Endothelial cell of umbilical vein (primary cell): ENCODE data around the gene ZFYVE9. TPM values are rescaled to one million over a fixed set of nuclear protein-coding genes. Genes with fewer than 3 reads are reported as not detected.

Experiments used
- BruUV-seq: library from RNA; stranded (reverse); fragments of 400-500 nt; replicated peaks from 2 replicates; lab custom pipeline; 2021; lab: Mats Ljungman, UMichigan
- CTCF ChIA-PET: fragments of 300-600, 350-600 bp; sonication (Branson Sonifier 250); formaldehyde crosslinking; loops from one replicate; lab custom pipeline; 2021; ENCODE audit warnings: antibody characterized with exemption, inconsistent platforms; lab: Charles Lee
- POLR2A ChIA-PET: fragments of 300-600, 350-600 bp; sonication (Branson Sonifier 250); formaldehyde crosslinking; loops from one replicate; lab custom pipeline; 2021; ENCODE audit warnings: antibody characterized with exemption, inconsistent platforms; lab: Charles Lee
- DNase-seq: peaks from one replicate; pipeline ENCODE4 v3.0.0-alpha.2; 2011; ENCODE audit warnings: low read depth, low spot score
- FAIRE-seq: peaks from 2 replicates; lab custom pipeline; 2011; peaks lifted over from hg19 to GRCh38; lab: Jason Lieb, UNC
- H2AFZ ChIP-seq: 2 replicates; pipeline ENCODE4 v1.6.0; 2012; ENCODE audit warnings: low read depth, low read length, control low read depth, inconsistent platforms
- H3K27ac ChIP-seq: 2 replicates; pipeline ENCODE4 v1.5.1; 2011; ENCODE audit warnings: low read depth, mild to moderate bottlenecking, control low read depth, low read length, moderate library complexity; ENCODE audit not compliant: insufficient read depth
- H3K27me3 ChIP-seq, 2 experiments: 2 replicates each; pipeline versions ENCODE4 v1.6.0 to v1.6.1; 2011; ENCODE audit warnings: low read length in 2 of 2, mixed read lengths in 1 of 2; ENCODE audit not compliant: control insufficient read depth in 2 of 2, insufficient read depth in 2 of 2
- H3K36me3 ChIP-seq, 2 experiments: 2 replicates in 1 of 2; 3 replicates in 1 of 2; pipeline ENCODE4 v1.5.1; 2011; ENCODE audit warnings: low read length in 2 of 2, mild to moderate bottlenecking in 1 of 2, moderate library complexity in 1 of 2; ENCODE audit not compliant: control insufficient read depth in 2 of 2, insufficient read depth in 2 of 2; ENCODE audit errors: extremely low read depth in 1 of 2
- H3K4me1 ChIP-seq: 3 replicates; pipeline ENCODE4 v1.5.1; 2011; ENCODE audit warnings: mild to moderate bottlenecking, low read length; ENCODE audit not compliant: control insufficient read depth, insufficient read depth; ENCODE audit errors: extremely low read depth
- H3K4me2 ChIP-seq: 2 replicates; pipeline ENCODE4 v1.6.1; 2011; ENCODE audit warnings: low read length, control low read depth, mixed read lengths; ENCODE audit not compliant: insufficient read depth
- H3K4me3 ChIP-seq, 3 experiments: fragments of 200-600 bp in 1 of 3; sonication (generic), shearing (Covaris generic) in 1 of 3; replicated peaks in 1 of 3; 2 replicates each; pipeline ENCODE4 v1.5.1; 2011 to 2016; ENCODE audit warnings: control low read depth in 3 of 3, low read length in 3 of 3, mild to moderate bottlenecking in 2 of 3, inconsistent platforms in 1 of 3, low read depth in 1 of 3, moderate library complexity in 1 of 3; ENCODE audit not compliant: insufficient read depth in 1 of 3
- H3K79me2 ChIP-seq: 2 replicates; pipeline ENCODE4 v1.6.0; 2012; ENCODE audit warnings: low read length, inconsistent platforms; ENCODE audit not compliant: control insufficient read depth, insufficient read depth
- H3K9ac ChIP-seq: replicated peaks from 2 replicates; pipeline ENCODE3; 2011; ENCODE audit warnings: low read length, control low read depth; ENCODE audit not compliant: insufficient read depth; ENCODE audit errors: extremely low read depth
- H3K9me1 ChIP-seq: replicated peaks from 3 replicates; pipeline ENCODE4 v1.6.0; 2011; ENCODE audit warnings: mild to moderate bottlenecking, low read length; ENCODE audit not compliant: control insufficient read depth, insufficient read depth; ENCODE audit errors: extremely low read depth
- H3K9me3 ChIP-seq: replicated peaks from 2 replicates; pipeline ENCODE4 v1.5.1; 2012; ENCODE audit warnings: low read length, inconsistent platforms; ENCODE audit not compliant: control insufficient read depth, insufficient read depth
- H4K20me1 ChIP-seq: replicated peaks from 2 replicates; pipeline ENCODE3; 2011; ENCODE audit warnings: mild to moderate bottlenecking, low read length; ENCODE audit not compliant: control insufficient read depth, insufficient read depth; ENCODE audit errors: extremely low read depth
- CTCF ChIP-seq, 2 donors: IDR thresholded peaks; 1 replicate in 1 of 2; 2 replicates in 1 of 2; pipeline ENCODE4 v1.5.1; 2011; ENCODE audit warnings: low read length in 2 of 2, mild to moderate bottlenecking in 2 of 2, moderate library complexity in 2 of 2, control low read depth in 1 of 2, inconsistent platforms in 1 of 2, low read depth in 1 of 2; ENCODE audit not compliant: insufficient read depth in 1 of 2; ENCODE audit errors: extremely low read depth in 1 of 2
- EZH2 ChIP-seq: IDR thresholded peaks from 2 replicates; pipeline ENCODE4 v1.6.1; 2012; ENCODE audit warnings: borderline replicate concordance, low read depth, mild to moderate bottlenecking, moderate library complexity, low read length, inconsistent platforms; ENCODE audit not compliant: severe bottlenecking
- FOS ChIP-seq: IDR thresholded peaks from 2 replicates; pipeline ENCODE4 v1.6.1; 2011; ENCODE audit warnings: mild to moderate bottlenecking, low read length, moderate library complexity, borderline replicate concordance; ENCODE audit not compliant: insufficient read depth
- GATA2 ChIP-seq: IDR thresholded peaks from 2 replicates; pipeline ENCODE4 v1.7.0; 2011; ENCODE audit warnings: low read depth, mild to moderate bottlenecking, moderate library complexity, mixed read lengths, low read length; ENCODE audit not compliant: insufficient read length, insufficient read depth
- JUN ChIP-seq: IDR thresholded peaks from 2 replicates; pipeline ENCODE4 v1.6.1; 2011; ENCODE audit warnings: borderline replicate concordance, low read depth; ENCODE audit not compliant: insufficient read length, insufficient read depth
- MAX ChIP-seq: IDR thresholded peaks from 2 replicates; pipeline ENCODE4 v1.6.1; 2011; ENCODE audit not compliant: insufficient read depth, insufficient read length
- MYC ChIP-seq: IDR thresholded peaks from one replicate; pipeline ENCODE4 v1.6.1; 2011; ENCODE audit warnings: mild to moderate bottlenecking, low read depth, low read length
- POLR2A ChIP-seq: IDR thresholded peaks from 2 replicates; pipeline ENCODE4 v1.6.1; 2012; ENCODE audit warnings: low read depth, mild to moderate bottlenecking, control low read depth, low read length
- POLR2AphosphoS5 ChIP-seq: IDR thresholded peaks from 2 replicates; pipeline ENCODE4 v1.6.1; 2012; ENCODE audit warnings: low read depth, mild to moderate bottlenecking, control low read depth, low read length, moderate library complexity; ENCODE audit not compliant: insufficient read depth
- dilution Hi-C: fragments of 300-500 bp; cut with MboI; formaldehyde crosslinking; loops from one replicate; pipeline ENCODE4 v1.15.0; 2019; ENCODE audit warnings: low sequenced_read_pairs; ENCODE audit not compliant: extremely low pct_ligation_motif_present
- intact Hi-C: fragments of 100-400 bp; cut with micrococcal nuclease; formaldehyde crosslinking; loops from one replicate; pipeline ENCODE4 v1.10.0; 2022
- polyA plus RNA-seq, 4 experiments: library from polyadenylated mRNA; depleted of rRNA in 3 of 4; stranded (reverse) in 3 of 4; unstranded in 1 of 4; fragments of >200 nt; gene quantifications; 2 replicates each; pipeline versions ENCODE4 v1.2.1 to v1.2.3, GENCODE V29; 2011 to 2012; ENCODE audit warnings: missing spikeins in 1 of 4
- total RNA-seq: library from RNA; stranded (reverse); gene quantifications from 2 replicates; pipeline ENCODE4 v1.2.3, GENCODE V29; 2021

Gene ZFYVE9
- total and polyA plus RNA-seq, 2 donors (not counting 3 experiments of a cell fraction or from before 2014, with no cell fraction given), result 4.1 to 16.8 TPM

GRCh38 chr1:52102336-52103013, 39.4 kb upstream of the ZFYVE9 start:
- Histone ChIP-seq H3K9me1 (no peaks in the 10 kb centered on the region), H3K79me2 (no peaks in the 10 kb centered on the region)
- dilution Hi-C loops, result no loop called here

More at GRCh38 chr1:52102336-52103013, 39.4 kb upstream of the ZFYVE9 start:
- Histone ChIP-seq H3K4me1 (no peaks in the 10 kb centered on the region), H3K4me2 (no peak overlapping the region), H3K27ac (no peak overlapping the region), H3K4me3 (no peak overlapping the region), H4K20me1 (no peaks in the 10 kb centered on the region), H3K9me3 (no peaks in the 10 kb centered on the region), H3K36me3 (no peaks in the 10 kb centered on the region), H2AFZ (no peak overlapping the region), H3K9ac (no peak overlapping the region), H3K27me3 (peaks cover 0 to 4% of the 10 kb centered on the region in 2 experiments)
- TF ChIP-seq POLR2A (no peak), MYC (no peak), JUN (no peak), CTCF (IDR thresholded peaks at IDR 0.05; ENCODE audit: extremely low read depth in 1 of 2, insufficient read depth in 1 of 2, low read depth in 1 of 2, low read length in 2 of 2) (no peak), FOS (no peak), MAX (no peak), EZH2 (no peak), POLR2AphosphoS5 (no peak), GATA2 (no peak)
- FAIRE-seq (no peak), DNase-seq (no peak)
- BruUV-seq, result no TSS peak
- CTCF ChIA-PET, result no interaction called here
- POLR2A ChIA-PET, result no interaction called here
- intact Hi-C loops, result no loop called here
